Measurements from ENCODE around the gene TCP11L2.
A peak's percentile ranks its signal among the peaks of the same experiment; 100 is the strongest.

Gene TCP11L2

GRCh38 chr12:106297075-106297474 lies 5.5 kb upstream of the TCP11L2 start:
- in situ Hi-C loops (cut with MboI; ENCODE audit: low sequenced_read_pairs, unreplicated experiment), result no loop called here
- TF ChIP-seq, protein P1, sequence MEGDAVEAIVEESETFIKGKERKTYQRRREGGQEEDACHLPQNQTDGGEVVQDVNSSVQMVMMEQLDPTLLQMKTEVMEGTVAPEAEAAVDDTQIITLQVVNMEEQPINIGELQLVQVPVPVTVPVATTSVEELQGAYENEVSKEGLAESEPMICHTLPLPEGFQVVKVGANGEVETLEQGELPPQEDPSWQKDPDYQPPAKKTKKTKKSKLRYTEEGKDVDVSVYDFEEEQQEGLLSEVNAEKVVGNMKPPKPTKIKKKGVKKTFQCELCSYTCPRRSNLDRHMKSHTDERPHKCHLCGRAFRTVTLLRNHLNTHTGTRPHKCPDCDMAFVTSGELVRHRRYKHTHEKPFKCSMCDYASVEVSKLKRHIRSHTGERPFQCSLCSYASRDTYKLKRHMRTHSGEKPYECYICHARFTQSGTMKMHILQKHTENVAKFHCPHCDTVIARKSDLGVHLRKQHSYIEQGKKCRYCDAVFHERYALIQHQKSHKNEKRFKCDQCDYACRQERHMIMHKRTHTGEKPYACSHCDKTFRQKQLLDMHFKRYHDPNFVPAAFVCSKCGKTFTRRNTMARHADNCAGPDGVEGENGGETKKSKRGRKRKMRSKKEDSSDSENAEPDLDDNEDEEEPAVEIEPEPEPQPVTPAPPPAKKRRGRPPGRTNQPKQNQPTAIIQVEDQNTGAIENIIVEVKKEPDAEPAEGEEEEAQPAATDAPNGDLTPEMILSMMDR (IDR thresholded peaks at IDR 0.05; ENCODE audit: borderline replicate concordance, control extremely low read depth, extremely low read depth, insufficient read depth, missing control alignments), result no peak
- DNase-seq (ENCODE audit: low spot score), result no peak

DNA sequence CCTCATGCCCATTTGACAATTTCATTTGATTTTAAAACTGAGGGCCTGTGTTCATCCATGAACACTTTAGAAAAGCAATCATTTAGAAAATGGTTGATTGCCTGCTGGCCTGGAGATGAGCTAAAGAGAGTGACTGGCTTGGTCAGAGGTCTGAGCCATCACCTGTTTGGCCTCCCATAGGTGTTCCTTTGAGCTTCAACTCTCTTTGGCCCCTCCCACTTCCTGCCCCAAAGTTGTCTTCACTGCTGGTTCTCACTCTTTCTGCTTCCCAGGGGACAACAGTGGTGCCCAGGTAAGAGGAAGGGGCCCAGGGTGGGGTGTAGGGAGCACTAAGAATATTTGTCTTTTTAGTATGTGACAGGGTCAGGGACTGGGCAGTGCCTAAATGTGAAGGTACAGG lies 4.9 kb upstream of the TCP11L2 start:
- no peak for DNase-seq (ENCODE audit: low spot score)
- TF ChIP-seq, protein P1 (IDR thresholded peaks at IDR 0.05; ENCODE audit: borderline replicate concordance, control extremely low read depth, extremely low read depth, insufficient read depth, missing control alignments), result no peak
- in situ Hi-C loops (cut with MboI; ENCODE audit: low sequenced_read_pairs, unreplicated experiment), result no loop called here

GRCh38 chr12:106299202-106299774 lies 3.2 kb upstream of the TCP11L2 start:
- TF ChIP-seq, protein P1 (IDR thresholded peaks at IDR 0.05; ENCODE audit: borderline replicate concordance, control extremely low read depth, extremely low read depth, insufficient read depth, missing control alignments), result no peak
- in situ Hi-C loops (cut with MboI; ENCODE audit: low sequenced_read_pairs, unreplicated experiment), result no loop called here
- no peak for DNase-seq (ENCODE audit: low spot score)

GRCh38 chr12:106300761-106301160 lies 1.8 kb upstream of the TCP11L2 start:
- in situ Hi-C loops (cut with MboI; ENCODE audit: low sequenced_read_pairs, unreplicated experiment), result no loop called here
- TF ChIP-seq, protein P1 (IDR thresholded peaks at IDR 0.05; ENCODE audit: borderline replicate concordance, control extremely low read depth, extremely low read depth, insufficient read depth, missing control alignments), result no peak
- DNase-seq (ENCODE audit: low spot score), result no peak

DNA sequence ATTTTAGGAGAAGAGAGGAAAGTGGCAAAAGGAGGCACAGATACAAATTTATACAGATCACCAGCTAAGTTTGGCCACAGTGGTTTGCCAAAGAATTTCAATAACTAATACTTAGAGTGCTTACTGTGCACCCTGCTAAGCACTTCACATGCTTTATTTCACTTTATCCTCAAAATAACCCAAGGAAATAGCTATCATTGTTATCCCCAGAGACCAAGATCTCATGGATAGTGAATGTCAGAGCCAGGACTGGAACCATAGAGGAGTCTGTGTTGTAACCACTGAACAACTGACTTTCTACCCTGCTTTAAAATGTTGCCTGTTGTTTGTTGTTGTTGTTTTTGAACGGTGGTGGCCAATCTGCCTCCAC lies 1.3 kb upstream of the TCP11L2 start:
- TF ChIP-seq, protein P1 (IDR thresholded peaks at IDR 0.05; ENCODE audit: borderline replicate concordance, control extremely low read depth, extremely low read depth, insufficient read depth, missing control alignments), result no peak
- no peak for DNase-seq (ENCODE audit: low spot score)
- in situ Hi-C loops (cut with MboI; ENCODE audit: low sequenced_read_pairs, unreplicated experiment), result no loop called here

- TF ChIP-seq, protein P1 (IDR thresholded peaks at IDR 0.05; ENCODE audit: borderline replicate concordance, control extremely low read depth, extremely low read depth, insufficient read depth, missing control alignments), result no peak
- peak; percentile 47 for DNase-seq (ENCODE audit: low spot score)
- in situ Hi-C loops (cut with MboI; ENCODE audit: low sequenced_read_pairs, unreplicated experiment), result no loop called here
Observed at GRCh38 chr12:106301611-106302321, 767 bp upstream of the TCP11L2 start.

Measured in GM13976 (cell line).